Calu3 (cell line): ENCODE results near the gene RAB41. TPM values are rescaled to one million over a fixed set of nuclear protein-coding genes. Genes with fewer than 3 reads are reported as not detected.

Experiments used
- BruUV-seq: library from RNA; stranded (reverse); fragments of 400-500 nt; replicated peaks from 2 replicates; lab custom pipeline; 2021; lab: Mats Ljungman, UMichigan
- CTCF ChIA-PET: fragments of 300-600 bp; sonication (Branson Sonifier 250); formaldehyde crosslinking; loops from one replicate; lab custom pipeline; 2022; ENCODE audit warnings: antibody characterized with exemption; lab: Charles Lee
- DNase-seq: peaks from one replicate; pipeline ENCODE4 v3.0.0; 2022
- H3K27ac Mint-ChIP-seq: one replicate; pipeline ENCODE4 v1.8.0; 2022; ENCODE audit warnings: mixed read lengths; ENCODE audit not compliant: unreplicated experiment
- H3K27me3 Mint-ChIP-seq: one replicate; pipeline ENCODE4 v1.8.0; 2022; ENCODE audit warnings: mixed read lengths; ENCODE audit not compliant: unreplicated experiment
- H3K36me3 Mint-ChIP-seq: one replicate; pipeline ENCODE4 v1.8.0; 2022; ENCODE audit warnings: mild to moderate bottlenecking, moderate library complexity, mixed read lengths; ENCODE audit not compliant: insufficient read depth, unreplicated experiment
- H3K4me1 Mint-ChIP-seq: one replicate; pipeline ENCODE4 v1.8.0; 2022; ENCODE audit warnings: mild to moderate bottlenecking, low read depth, mixed read lengths; ENCODE audit not compliant: unreplicated experiment
- H3K4me3 Mint-ChIP-seq: one replicate; pipeline ENCODE4 v1.8.0; 2022; ENCODE audit warnings: mild to moderate bottlenecking, low read depth, moderate library complexity, mixed read lengths; ENCODE audit not compliant: unreplicated experiment
- H3K9me3 Mint-ChIP-seq: one replicate; pipeline ENCODE4 v1.8.0; 2022; ENCODE audit warnings: low read depth, mixed read lengths; ENCODE audit not compliant: unreplicated experiment
- CTCF ChIP-seq: fragments of 200-600 bp; IDR thresholded peaks from one replicate; pipeline ENCODE4 v1.8.0; 2022; ENCODE audit warnings: antibody characterized with exemption; ENCODE audit not compliant: unreplicated experiment
- intact Hi-C: fragments of 100-400 bp; cut with micrococcal nuclease; formaldehyde crosslinking; loops from one replicate; pipeline ENCODE4 v1.10.0; 2022; ENCODE audit not compliant: unreplicated experiment
- total RNA-seq: library from RNA; stranded (reverse); gene quantifications from 2 replicates; pipeline ENCODE4 v1.2.3, GENCODE V29; 2022

The RAB41 gene
- total RNA-seq, 1 experiment from 2014 or later = not detected

DNA sequence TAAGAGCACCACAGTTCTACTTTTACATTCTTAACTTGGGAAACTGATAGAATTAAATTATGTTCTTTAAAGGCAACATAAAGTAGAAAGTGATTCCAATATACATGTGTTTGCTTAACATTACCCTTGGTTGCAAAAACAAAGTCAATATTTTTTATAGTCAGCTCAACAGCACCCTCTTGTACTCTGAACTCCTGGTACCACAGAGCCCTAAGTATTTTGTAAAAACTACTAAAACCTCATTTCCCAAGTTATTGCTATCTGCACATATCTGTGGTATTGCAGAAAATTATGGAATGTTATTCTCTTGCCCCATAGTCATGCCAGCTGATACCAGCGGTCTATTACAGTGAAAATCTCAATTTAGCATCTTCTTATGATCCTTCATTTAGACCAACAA lies 10.8 kb downstream of the RAB41 start:
- no peaks in the 10 kb centered on the region for H3K27me3 Mint-ChIP-seq
- H3K36me3 Mint-ChIP-seq = peaks cover 22% of the 10 kb centered on the region
- no peak overlapping the region for H3K27ac Mint-ChIP-seq
- no peaks in the 10 kb centered on the region for H3K9me3 Mint-ChIP-seq
- CTCF ChIA-PET = no interaction called here
- intact Hi-C loops = no loop called here
- no peak for TF ChIP-seq CTCF
- no peaks in the 10 kb centered on the region for H3K4me1 Mint-ChIP-seq
- BruUV-seq = no TSS peak
- no peak for DNase-seq
- H3K4me3 Mint-ChIP-seq = no peak overlapping the region

DNA sequence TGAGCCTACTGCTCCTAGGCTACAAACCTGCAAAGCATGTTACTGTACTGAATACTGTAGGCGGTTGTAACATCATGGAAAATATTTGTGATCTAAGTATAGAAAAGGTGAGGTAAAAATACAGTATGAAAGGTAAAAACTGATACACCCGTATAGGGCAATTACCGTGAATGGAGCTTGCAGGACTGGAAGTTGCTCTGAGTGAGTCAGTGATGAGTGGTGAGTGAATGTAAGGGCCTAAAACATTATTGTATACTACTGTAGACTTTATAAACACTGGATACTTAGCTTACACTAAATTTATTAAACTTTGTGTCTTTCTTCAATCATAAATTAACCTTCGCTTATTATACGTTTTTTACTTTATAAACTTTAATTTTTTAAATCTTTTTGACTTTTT lies 11.6 kb downstream of the RAB41 start:
- CTCF ChIA-PET = no interaction called here
- Mint-ChIP-seq H3K27me3 (no peaks in the 10 kb centered on the region), H3K4me1 (no peaks in the 10 kb centered on the region), H3K36me3 (peaks cover 22% of the 10 kb centered on the region), H3K9me3 (no peaks in the 10 kb centered on the region), H3K4me3 (no peak overlapping the region), H3K27ac (no peak overlapping the region)
- no peak for TF ChIP-seq CTCF
- intact Hi-C loops = no loop called here
- no peak for DNase-seq
- no TSS peak for BruUV-seq

GRCh38 chrX:70301716-70302115 lies 19.7 kb downstream of the RAB41 start:
- CTCF ChIA-PET = interaction anchor here (0.6 kb wide), 1 partner anchor 13 kb away, joined by 3 read pairs; no protein-coding TSS in a partner anchor
- H3K4me1 Mint-ChIP-seq = peaks cover 8% of the 10 kb centered on the region
- BruUV-seq = no TSS peak
- intact Hi-C loops = no loop called here
- H3K27ac Mint-ChIP-seq = no peak overlapping the region
- no peaks in the 10 kb centered on the region for H3K36me3 Mint-ChIP-seq
- H3K9me3 Mint-ChIP-seq = no peaks in the 10 kb centered on the region
- TF ChIP-seq CTCF = no peak
- H3K27me3 Mint-ChIP-seq = no peaks in the 10 kb centered on the region
- no peak for DNase-seq
- H3K4me3 Mint-ChIP-seq = no peak overlapping the region

- Mint-ChIP-seq H3K36me3 (peaks cover 14% of the 10 kb centered on the region), H3K27ac (no peak overlapping the region), H3K27me3 (no peaks in the 10 kb centered on the region), H3K9me3 (no peaks in the 10 kb centered on the region), H3K4me3 (no peak overlapping the region), H3K4me1 (no peaks in the 10 kb centered on the region)
- TF ChIP-seq CTCF = no peak
- no TSS peak for BruUV-seq
- intact Hi-C loops = no loop called here
- no peak for DNase-seq
- CTCF ChIA-PET = no interaction called here
These were observed 31.5 kb downstream of the RAB41 start for GRCh38 chrX:70313503-70313902.
